ENCODE data around the gene FZR1.
A peak's percentile ranks its signal among the peaks of the same experiment; 100 is the strongest.

The FZR1 gene

GRCh38 chr19:3533033-3533432 lies 26.9 kb downstream of the FZR1 start:
- no peak for DNase-seq

- DNase-seq: no peak
These were observed 27.6 kb downstream of the FZR1 start for GRCh38 chr19:3533563-3534216.

GRCh38 chr19:3534375-3535234 lies 28.5 kb downstream of the FZR1 start:
- no peak for DNase-seq

- no peak for DNase-seq
These were observed 29.1 kb downstream of the FZR1 start for GRCh38 chr19:3535235-3535535.

GRCh38 chr19:3535563-3535965 lies 29.5 kb downstream of the FZR1 start:
- DNase-seq: no peak

- no peak for DNase-seq
These were observed 29.9 kb downstream of the FZR1 start for GRCh38 chr19:3535981-3536380.

GRCh38 chr19:3536429-3537100 lies 30.5 kb downstream of the FZR1 start:
- DNase-seq: no peak

GRCh38 chr19:3537101-3537437 lies 31.0 kb downstream of the FZR1 start:
- no peak for DNase-seq

- DNase-seq: no peak
These were observed 31.5 kb downstream of the FZR1 start for GRCh38 chr19:3537438-3538240.

GRCh38 chr19:3538258-3538929 lies 32.3 kb downstream of the FZR1 start:
- DNase-seq: no peak

GRCh38 chr19:3538965-3539755 lies 33.0 kb downstream of the FZR1 start, which contains the start of gene TEKTIP1:
Gene TEKTIP1, plus strand, starts transcription at chr19:3539174. Its CDS starts 4 bp downstream, at chr19:3539178.
- DNase-seq: no peak

- DNase-seq: no peak
These were observed 33.6 kb downstream of the FZR1 start for GRCh38 chr19:3539756-3540118.

GRCh38 chr19:3543150-3544057 lies 37.3 kb downstream of the FZR1 start:
- DNase-seq: no peak

- no peak for DNase-seq
These were observed 37.9 kb downstream of the FZR1 start for GRCh38 chr19:3544058-3544376.

- DNase-seq: peak; percentile 87
These were observed 38.9 kb downstream of the FZR1 start for GRCh38 chr19:3544742-3545668.

- DNase-seq: no peak
These were observed 39.5 kb downstream of the FZR1 start for GRCh38 chr19:3545669-3546034.

- no peak for DNase-seq
These were observed 40.0 kb downstream of the FZR1 start for GRCh38 chr19:3546119-3546518.

GRCh38 chr19:3547301-3547731 lies 41.2 kb downstream of the FZR1 start:
- DNase-seq: peak; percentile 26

GRCh38 chr19:3547767-3548282 lies 41.7 kb downstream of the FZR1 start:
- DNase-seq: no peak
